GM18907 (cell line): ENCODE data around the gene C20orf96.
"Not testable (repeated sequence)": the region's sequence is repeated elsewhere in the genome, so short reads cannot be mapped to it uniquely, and the experiment has no call there.

ENCODE experiments used
- ATAC-seq: cut with Tn5 transposase; IDR thresholded peaks from one replicate; pipeline ENCODE4 v1.9.1; 2021; ENCODE audit warnings: mild to moderate bottlenecking, moderate library complexity; ENCODE audit not compliant: unreplicated experiment

Gene C20orf96

GRCh38 chr20:290084-290831 lies at the start of gene C20orf96:
Gene C20orf96, minus strand, starts transcription at chr20:290750. Its CDS starts 140 bp downstream, at chr20:290610.
- peak; percentile 83 for ATAC-seq

GRCh38 chr20:336040-336439 lies 45.5 kb upstream of the C20orf96 start:
- ATAC-seq = not testable (repeated sequence)

- ATAC-seq = no peak
Observed at GRCh38 chr20:334578-334977, 44.0 kb upstream of the C20orf96 start.

- ATAC-seq = no peak
Observed at GRCh38 chr20:330233-331149, 39.9 kb upstream of the C20orf96 start.

GRCh38 chr20:329851-330232 lies 39.3 kb upstream of the C20orf96 start:
- no peak for ATAC-seq

- no peak for ATAC-seq
Observed at GRCh38 chr20:328975-329695, 38.6 kb upstream of the C20orf96 start.

GRCh38 chr20:328027-328974 lies 37.8 kb upstream of the C20orf96 start:
- ATAC-seq = no peak

GRCh38 chr20:327186-328026 lies 36.9 kb upstream of the C20orf96 start:
- ATAC-seq = no peak

GRCh38 chr20:326645-327185 lies 36.2 kb upstream of the C20orf96 start:
- ATAC-seq = no peak

- ATAC-seq = peak; percentile 12
Observed at GRCh38 chr20:325889-326644, 35.5 kb upstream of the C20orf96 start.

- ATAC-seq = peak; percentile 77
Observed at GRCh38 chr20:325045-325888, 34.7 kb upstream of the C20orf96 start, which contains the start of gene SOX12. Gene SOX12, plus strand, starts transcription at chr20:325552. Its CDS starts 373 bp downstream, at chr20:325925.

- peak; percentile 50 for ATAC-seq
Observed at GRCh38 chr20:324177-325044, 33.9 kb upstream of the C20orf96 start.

GRCh38 chr20:316316-317068 lies 25.9 kb upstream of the C20orf96 start:
- no peak for ATAC-seq

- ATAC-seq = no peak
Observed at GRCh38 chr20:313948-314347, 23.4 kb upstream of the C20orf96 start.

GRCh38 chr20:313402-313801 lies 22.9 kb upstream of the C20orf96 start:
- ATAC-seq = no peak

- no peak for ATAC-seq
Observed at GRCh38 chr20:312866-313265, 22.3 kb upstream of the C20orf96 start.
